ENCODE measurements around the gene SELENOT. TPM values are rescaled to one million over a fixed set of nuclear protein-coding genes. Genes with fewer than 3 reads are reported as not detected.

SELENOT gene
- total RNA-seq, 1 experiment from 2014 or later = 81.6 TPM

DNA sequence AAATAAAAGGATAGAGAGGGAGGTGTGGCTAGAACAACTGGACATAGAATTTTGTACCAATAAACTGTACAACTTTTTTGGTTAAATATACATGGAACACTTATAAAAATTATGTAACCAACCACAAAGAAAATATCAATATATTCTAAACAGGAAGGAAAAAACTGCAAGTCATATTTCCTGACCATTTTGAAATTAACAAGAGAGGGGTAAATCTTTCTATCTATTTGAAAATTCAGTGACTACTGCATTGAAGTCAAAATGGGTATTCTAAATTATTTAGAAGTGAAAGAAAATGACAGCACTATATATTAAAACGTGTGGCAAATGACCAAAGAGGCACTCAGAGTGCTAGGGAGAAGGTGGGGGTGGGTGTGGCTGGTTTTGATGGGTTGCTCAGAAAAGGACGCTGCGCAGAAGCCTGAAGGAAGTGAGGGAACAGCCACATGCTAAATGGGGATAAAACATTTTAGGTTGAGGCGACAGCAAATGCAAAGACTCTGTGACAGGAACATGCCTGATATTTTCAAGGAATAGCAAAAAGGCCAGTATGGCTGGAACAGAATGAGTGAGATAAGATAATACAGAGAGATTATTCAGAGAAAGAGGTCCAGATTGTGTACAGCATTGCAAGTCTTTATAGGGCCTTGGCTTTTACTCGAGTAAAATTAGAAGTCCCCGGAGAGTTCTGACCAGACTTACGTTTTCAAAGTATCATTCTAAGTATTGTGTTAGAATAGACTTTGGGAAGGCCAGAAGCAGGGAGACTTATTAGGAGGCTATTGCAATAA lies 59.5 kb downstream of the SELENOT start:
- H3K27me3 ChIP-seq (ENCODE audit: insufficient read depth, low read length) = no peaks in the 10 kb centered on the region
- H3K4me2 ChIP-seq (ENCODE audit: low read length) = no peak overlapping the region
- H4K20me1 ChIP-seq (ENCODE audit: insufficient read depth) = no peaks in the 10 kb centered on the region
- ATAC-seq (no peak), DNase-seq (ENCODE audit: low read depth, low spot score) (no peak)
- no peaks in the 10 kb centered on the region for H3K9me3 ChIP-seq (ENCODE audit: control insufficient read depth in 1 of 2, insufficient read depth in 1 of 2, low read depth in 1 of 2, low read length in 2 of 2)
- ChIA-PET CTCF (no interaction called here), RAD21 (ENCODE audit: low non-redundant PET in 1 of 2, low total read pairs in 2 of 2, uncharacterized antibody in 2 of 2, unreplicated experiment in 2 of 2) (no interaction called here), POLR2A (no interaction called here)
- H2AFZ ChIP-seq (ENCODE audit: low read depth, low read length, poor library complexity, severe bottlenecking) = peak overlapping the region; percentile 47
- H3K36me3 ChIP-seq (ENCODE audit: control insufficient read depth in 1 of 2, insufficient read depth in 2 of 2, low read length in 2 of 2) = no peaks in the 10 kb centered on the region
- H3K79me2 ChIP-seq (ENCODE audit: insufficient read depth, low read length) = no peaks in the 10 kb centered on the region
- H3K9ac ChIP-seq (ENCODE audit: low read length) = no peak overlapping the region
- H3K27ac ChIP-seq (ENCODE audit: low read depth, low read length) = no peak overlapping the region
- TF ChIP-seq, protein P1, sequence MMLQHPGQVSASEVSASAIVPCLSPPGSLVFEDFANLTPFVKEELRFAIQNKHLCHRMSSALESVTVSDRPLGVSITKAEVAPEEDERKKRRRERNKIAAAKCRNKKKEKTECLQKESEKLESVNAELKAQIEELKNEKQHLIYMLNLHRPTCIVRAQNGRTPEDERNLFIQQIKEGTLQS (IDR thresholded peaks at IDR 0.05) = no peak
- TF ChIP-seq CBX3 (IDR thresholded peaks at IDR 0.05; ENCODE audit: low read depth) (no peak), POLR2A (IDR thresholded peaks at IDR 0.05; ENCODE audit: borderline replicate concordance, extremely low read depth, insufficient read depth, insufficient read length) (no peak), REST (IDR thresholded peaks at IDR 0.05; ENCODE audit: low read depth) (no peak), JUND (IDR thresholded peaks at IDR 0.05) (no peak), RAD21 (IDR thresholded peaks at IDR 0.05; ENCODE audit: low read depth) (no peak)
- TF ChIP-seq, protein P2, sequence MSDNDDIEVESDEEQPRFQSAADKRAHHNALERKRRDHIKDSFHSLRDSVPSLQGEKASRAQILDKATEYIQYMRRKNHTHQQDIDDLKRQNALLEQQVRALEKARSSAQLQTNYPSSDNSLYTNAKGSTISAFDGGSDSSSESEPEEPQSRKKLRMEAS (IDR thresholded peaks at IDR 0.05) = no peak
- BruUV-seq (replicated peaks) = no TSS peak
- intact Hi-C loops (cut with micrococcal nuclease) = no loop called here
- H3K4me3 ChIP-seq (replicated peaks in 1 of 2; ENCODE audit: low read depth in 1 of 2, low read length in 2 of 2) = no peak overlapping the region
- no peaks in the 10 kb centered on the region for H3K4me1 ChIP-seq (ENCODE audit: control insufficient read depth in 1 of 2, insufficient read depth in 2 of 2, low read length in 2 of 2)
- no peaks in the 10 kb centered on the region for H3K9me2 ChIP-seq (ENCODE audit: insufficient read depth)
